ENCODE measurements around the gene ST6GALNAC5. TPM values are rescaled to one million over a fixed set of nuclear protein-coding genes. Genes with fewer than 3 reads are reported as not detected.
"Not testable (repeated sequence)": the region's sequence is repeated elsewhere in the genome, so short reads cannot be mapped to it uniquely, and the experiment has no call there.

Gene ST6GALNAC5
- not detected in 2 replicates for total RNA-seq

- no peak within 1 kb of the TSS for H3K27ac Mint-ChIP-seq
- H3K9me3 Mint-ChIP-seq, result no peaks in the 10 kb centered on the region
- H3K36me3 Mint-ChIP-seq (ENCODE audit: low read depth), result no peaks in the 10 kb centered on the region
- intact Hi-C loops (cut with micrococcal nuclease), result loop anchor here (10.0 kb wide), 1 partner anchor 713 kb away; no protein-coding TSS in a partner anchor
- DNase-seq (ENCODE audit: low spot score), result no peak
- H3K27me3 Mint-ChIP-seq (ENCODE audit: insufficient read depth), result peaks cover 56% of the 10 kb centered on the region
- peak within 1 kb of the TSS; percentile 47 for H3K4me3 Mint-ChIP-seq
- H3K4me1 Mint-ChIP-seq (ENCODE audit: low read depth), result peaks cover 4% of the 10 kb centered on the region
Measured at GRCh38 chr1:76867342-76868130, at the start of gene ST6GALNAC5. Gene ST6GALNAC5, plus strand, starts transcription at chr1:76867480.

- DNase-seq (ENCODE audit: low spot score), result no peak
- Mint-ChIP-seq H3K9me3 (no peaks in the 10 kb centered on the region), H3K27ac (no peak overlapping the region), H3K4me3 (no peak overlapping the region), H3K4me1 (ENCODE audit: low read depth) (no peaks in the 10 kb centered on the region), H3K36me3 (ENCODE audit: low read depth) (no peaks in the 10 kb centered on the region), H3K27me3 (ENCODE audit: insufficient read depth) (no peaks in the 10 kb centered on the region)
- intact Hi-C loops (cut with micrococcal nuclease), result no loop called here
Measured at GRCh38 chr1:76820028-76820427, 47.3 kb upstream of the ST6GALNAC5 start.

GRCh38 chr1:76822961-76823360, 44.3 kb upstream of the ST6GALNAC5 start:
- H3K4me1 Mint-ChIP-seq (ENCODE audit: low read depth); H3K4me3 Mint-ChIP-seq; intact Hi-C loops (cut with micrococcal nuclease); H3K27me3 Mint-ChIP-seq (ENCODE audit: insufficient read depth); DNase-seq (ENCODE audit: low spot score); H3K9me3 Mint-ChIP-seq; H3K27ac Mint-ChIP-seq; H3K36me3 Mint-ChIP-seq (ENCODE audit: low read depth): not testable (repeated sequence)

GRCh38 chr1:76824106-76824505, 43.2 kb upstream of the ST6GALNAC5 start:
- no peaks in the 10 kb centered on the region for H3K9me3 Mint-ChIP-seq
- H3K4me1 Mint-ChIP-seq (ENCODE audit: low read depth), result no peaks in the 10 kb centered on the region
- no peak overlapping the region for H3K4me3 Mint-ChIP-seq
- intact Hi-C loops (cut with micrococcal nuclease), result no loop called here
- no peaks in the 10 kb centered on the region for H3K36me3 Mint-ChIP-seq (ENCODE audit: low read depth)
- no peaks in the 10 kb centered on the region for H3K27me3 Mint-ChIP-seq (ENCODE audit: insufficient read depth)
- no peak overlapping the region for H3K27ac Mint-ChIP-seq
- DNase-seq (ENCODE audit: low spot score), result no peak

GRCh38 chr1:76826072-76826845, 41.0 kb upstream of the ST6GALNAC5 start:
- Mint-ChIP-seq H3K27ac (no peak overlapping the region), H3K9me3 (no peaks in the 10 kb centered on the region), H3K36me3 (ENCODE audit: low read depth) (no peaks in the 10 kb centered on the region), H3K4me1 (ENCODE audit: low read depth) (peaks cover 5% of the 10 kb centered on the region), H3K27me3 (ENCODE audit: insufficient read depth) (peaks cover 1% of the 10 kb centered on the region), H3K4me3 (no peak overlapping the region)
- DNase-seq (ENCODE audit: low spot score), result no peak
- intact Hi-C loops (cut with micrococcal nuclease), result no loop called here

GRCh38 chr1:76827066-76827465, 40.2 kb upstream of the ST6GALNAC5 start:
- intact Hi-C loops (cut with micrococcal nuclease), result no loop called here
- Mint-ChIP-seq H3K36me3 (ENCODE audit: low read depth) (no peaks in the 10 kb centered on the region), H3K4me1 (ENCODE audit: low read depth) (peaks cover 5% of the 10 kb centered on the region), H3K27ac (no peak overlapping the region), H3K9me3 (no peaks in the 10 kb centered on the region), H3K4me3 (no peak overlapping the region), H3K27me3 (ENCODE audit: insufficient read depth) (peaks cover 1% of the 10 kb centered on the region)
- DNase-seq (ENCODE audit: low spot score), result no peak

- Mint-ChIP-seq H3K9me3 (no peaks in the 10 kb centered on the region), H3K36me3 (ENCODE audit: low read depth) (no peaks in the 10 kb centered on the region)
- no peak for DNase-seq (ENCODE audit: low spot score)
Measured at GRCh38 chr1:76830373-76830772, 36.9 kb upstream of the ST6GALNAC5 start.

GRCh38 chr1:76832521-76832920, 34.8 kb upstream of the ST6GALNAC5 start:
- intact Hi-C loops (cut with micrococcal nuclease), result loop anchor here (10.0 kb wide), 1 partner anchor 58 kb away; no protein-coding TSS in a partner anchor
- no peaks in the 10 kb centered on the region for H3K9me3 Mint-ChIP-seq
- peaks cover 1% of the 10 kb centered on the region for H3K27me3 Mint-ChIP-seq (ENCODE audit: insufficient read depth)
- H3K27ac Mint-ChIP-seq, result no peak overlapping the region
- H3K36me3 Mint-ChIP-seq (ENCODE audit: low read depth), result no peaks in the 10 kb centered on the region
- H3K4me3 Mint-ChIP-seq, result no peak overlapping the region
- no peak for DNase-seq (ENCODE audit: low spot score)
- H3K4me1 Mint-ChIP-seq (ENCODE audit: low read depth), result peaks cover 5% of the 10 kb centered on the region

More at GRCh38 chr1:76830373-76830772, 36.9 kb upstream of the ST6GALNAC5 start:
- intact Hi-C loops (cut with micrococcal nuclease), result loop anchor here (10.0 kb wide), 1 partner anchor 56 kb away; no protein-coding TSS in a partner anchor
- Mint-ChIP-seq H3K27ac (no peak overlapping the region), H3K4me3 (no peak overlapping the region), H3K4me1 (ENCODE audit: low read depth) (peaks cover 5% of the 10 kb centered on the region), H3K27me3 (ENCODE audit: insufficient read depth) (peaks cover 1% of the 10 kb centered on the region)

- peaks cover 5% of the 10 kb centered on the region for H3K4me1 Mint-ChIP-seq (ENCODE audit: low read depth)
- H3K9me3 Mint-ChIP-seq, result no peaks in the 10 kb centered on the region
- DNase-seq (ENCODE audit: low spot score), result no peak
- intact Hi-C loops (cut with micrococcal nuclease), result loop anchor here (10.0 kb wide), 1 partner anchor 58 kb away; no protein-coding TSS in a partner anchor
- H3K36me3 Mint-ChIP-seq (ENCODE audit: low read depth), result no peaks in the 10 kb centered on the region
- H3K27me3 Mint-ChIP-seq (ENCODE audit: insufficient read depth), result peaks cover 1% of the 10 kb centered on the region
- no peak overlapping the region for H3K4me3 Mint-ChIP-seq
- no peak overlapping the region for H3K27ac Mint-ChIP-seq
Measured at GRCh38 chr1:76833151-76833550, 34.1 kb upstream of the ST6GALNAC5 start.

GRCh38 chr1:76833856-76834255, 33.4 kb upstream of the ST6GALNAC5 start:
- intact Hi-C loops (cut with micrococcal nuclease), result loop anchor here (10.0 kb wide), 1 partner anchor 59 kb away; no protein-coding TSS in a partner anchor
- Mint-ChIP-seq H3K4me3 (no peak overlapping the region), H3K27me3 (ENCODE audit: insufficient read depth) (peaks cover 1% of the 10 kb centered on the region), H3K27ac (no peak overlapping the region), H3K4me1 (ENCODE audit: low read depth) (peaks cover 5% of the 10 kb centered on the region), H3K36me3 (ENCODE audit: low read depth) (no peaks in the 10 kb centered on the region), H3K9me3 (no peaks in the 10 kb centered on the region)
- DNase-seq (ENCODE audit: low spot score), result no peak

GRCh38 chr1:76835203-76835602, 32.1 kb upstream of the ST6GALNAC5 start:
- Mint-ChIP-seq H3K36me3 (ENCODE audit: low read depth) (no peaks in the 10 kb centered on the region), H3K4me3 (no peak overlapping the region), H3K27me3 (ENCODE audit: insufficient read depth) (peaks cover 1% of the 10 kb centered on the region), H3K27ac (no peak overlapping the region), H3K9me3 (no peaks in the 10 kb centered on the region), H3K4me1 (ENCODE audit: low read depth) (peaks cover 5% of the 10 kb centered on the region)
- intact Hi-C loops (cut with micrococcal nuclease), result loop anchor here (10.0 kb wide), 1 partner anchor 60 kb away; no protein-coding TSS in a partner anchor
- no peak for DNase-seq (ENCODE audit: low spot score)

- Mint-ChIP-seq H3K9me3 (no peaks in the 10 kb centered on the region), H3K4me1 (ENCODE audit: low read depth) (no peaks in the 10 kb centered on the region), H3K4me3 (no peak overlapping the region), H3K27ac (no peak overlapping the region), H3K27me3 (ENCODE audit: insufficient read depth) (no peaks in the 10 kb centered on the region), H3K36me3 (ENCODE audit: low read depth) (no peaks in the 10 kb centered on the region)
- intact Hi-C loops (cut with micrococcal nuclease), result no loop called here
- no peak for DNase-seq (ENCODE audit: low spot score)
Measured at GRCh38 chr1:76840278-76840677, 27.0 kb upstream of the ST6GALNAC5 start.

- intact Hi-C loops (cut with micrococcal nuclease), result no loop called here
- H3K27ac Mint-ChIP-seq, result no peak overlapping the region
- no peaks in the 10 kb centered on the region for H3K9me3 Mint-ChIP-seq
- H3K36me3 Mint-ChIP-seq (ENCODE audit: low read depth), result no peaks in the 10 kb centered on the region
- no peak overlapping the region for H3K4me3 Mint-ChIP-seq
- no peaks in the 10 kb centered on the region for H3K27me3 Mint-ChIP-seq (ENCODE audit: insufficient read depth)
- no peak for DNase-seq (ENCODE audit: low spot score)
- no peaks in the 10 kb centered on the region for H3K4me1 Mint-ChIP-seq (ENCODE audit: low read depth)
Measured at GRCh38 chr1:76841460-76841859, 25.8 kb upstream of the ST6GALNAC5 start.
